CD4-positive, alpha-beta T cell treated with Interleukin-15 for 4 hours (primary cell): ENCODE data around the gene MOB3A.
"Not testable (repeated sequence)": the region's sequence is repeated elsewhere in the genome, so short reads cannot be mapped to it uniquely, and the experiment has no call there.

ENCODE experiments used
- DNase-seq: peaks from one replicate; pipeline ENCODE4 v3.0.0-alpha.2; 2020; ENCODE audit warnings: low spot score

Gene MOB3A

GRCh38 chr19:2108251-2109016 is 12.3 kb upstream of the MOB3A start:
- DNase-seq: no peak

GRCh38 chr19:2103045-2103707 is 7.0 kb upstream of the MOB3A start:
- DNase-seq: no peak

- no peak for DNase-seq
Observed at GRCh38 chr19:2101417-2102335, 5.5 kb upstream of the MOB3A start.

- DNase-seq: no peak
Observed at GRCh38 chr19:2100719-2101061, 4.6 kb upstream of the MOB3A start.

- no peak for DNase-seq
Observed at GRCh38 chr19:2099937-2100718, 4.0 kb upstream of the MOB3A start.

GRCh38 chr19:2099054-2099501 is 3.0 kb upstream of the MOB3A start:
- no peak for DNase-seq

- no peak for DNase-seq
Observed at GRCh38 chr19:2097886-2098327, 1.8 kb upstream of the MOB3A start.

- peak; percentile 51 for DNase-seq
Observed at GRCh38 chr19:2097203-2097885, 1.2 kb upstream of the MOB3A start.

- peak; percentile 99 for DNase-seq
Observed at GRCh38 chr19:2096480-2097202, 515 bp upstream of the MOB3A start, which contains the start of gene IZUMO4. Gene IZUMO4, plus strand, starts transcription at chr19:2096915. Its CDS starts 31 bp downstream, at chr19:2096946.

GRCh38 chr19:2091926-2092525 is 4.1 kb downstream of the MOB3A start:
- not testable (repeated sequence) for DNase-seq

- DNase-seq: no peak
Observed at GRCh38 chr19:2089727-2090053, 6.4 kb downstream of the MOB3A start.

- DNase-seq: no peak
Observed at GRCh38 chr19:2089001-2089711, 7.0 kb downstream of the MOB3A start.

GRCh38 chr19:2087621-2088100 is 8.5 kb downstream of the MOB3A start:
- DNase-seq: peak; percentile 31

- DNase-seq: not testable (repeated sequence)
Observed at GRCh38 chr19:2086695-2087620, 9.2 kb downstream of the MOB3A start.

GRCh38 chr19:2084993-2085720 is 11.0 kb downstream of the MOB3A start:
- peak; percentile 95 for DNase-seq

GRCh38 chr19:2083174-2083854 is 12.8 kb downstream of the MOB3A start:
- DNase-seq: peak; percentile 71
